Right lobe of liver (tissue), 6 donors: ENCODE data around the gene ZMAT5. TPM values are rescaled to one million over a fixed set of nuclear protein-coding genes. Genes with fewer than 3 reads are reported as not detected.

ENCODE experiments used
- ATAC-seq, 4 donors: fragments of 200-7000 bp; cut with Tn5 transposase; one replicate each; pipeline ENCODE4 v1.9.1; 2020; ENCODE audit warnings: mild to moderate bottlenecking in 4 of 4, moderate library complexity in 4 of 4
- DNase-seq, 3 donors: peaks; one replicate each; pipeline ENCODE4 v3.0.0-alpha.2; 2020
- H3K27ac ChIP-seq, 3 donors: fragments of 200-600 bp; one replicate each; pipeline ENCODE4 v1.8.0; 2022
- H3K27me3 ChIP-seq, 2 donors: fragments of 200-600 bp; one replicate each; pipeline ENCODE4 v1.8.0; 2022
- H3K36me3 ChIP-seq, 4 donors: fragments of 200-600 bp; sonication (generic) in 1 of 4; one replicate each; pipeline versions ENCODE4 v1.5.1 to v1.8.0; 2017 to 2022; ENCODE audit warnings: control low read depth in 1 of 4
- H3K4me1 ChIP-seq, 4 donors: fragments of 200-600 bp; sonication (generic) in 1 of 4; one replicate each; pipeline versions ENCODE4 v1.5.1 to v1.8.0; 2017 to 2022; ENCODE audit warnings: control low read depth in 1 of 4
- H3K4me3 ChIP-seq, 3 donors: fragments of 200-600 bp; one replicate each; pipeline ENCODE4 v1.8.0; 2022
- H3K9me3 ChIP-seq, 4 donors: fragments of 200-600 bp; sonication (generic) in 1 of 4; one replicate each; pipeline versions ENCODE4 v1.5.1 to v1.8.0; 2017 to 2022; ENCODE audit warnings: control low read depth in 1 of 4
- POLR2A ChIP-seq: fragments of 450-650 bp; IDR thresholded peaks from one replicate; pipeline ENCODE4 v1.6.1; 2017; ENCODE audit warnings: antibody characterized with exemption, mild to moderate bottlenecking
- WGBS: methylation state at CpG from one replicate; pipeline ENCODE4 v1.1.6; 2018; ENCODE audit warnings: low coverage, low lambda C conversion rate; ENCODE audit not compliant: insufficient coverage; ENCODE audit errors: missing lambda C conversion rate; 5-methylcytosine and 5-hydroxymethylcytosine counted together
- intact Hi-C, 2 donors: fragments of 100-400 bp; cut with DNase I; formaldehyde crosslinking; loops; one replicate each; pipeline versions ENCODE4 v1.11.2 to v1.14.1; 2022
- total RNA-seq, 6 experiments: library from RNA; depleted of rRNA in 2 of 6; stranded (reverse); fragments of >200 nt in 2 of 6; fragmentation: NEBNext Ultra II Directional in 3 of 6; extraction: Animal tissue kit (Norgen Biotek cat#: 25700) in 3 of 6; gene quantifications; one replicate each; pipeline versions ENCODE4 v1.1.0 to v1.2.4, GENCODE V29; 2016 to 2023
- TF ChIP-seq, protein P1 (sequence below), 4 donors: fragments of 200-600 bp in 3 of 4; fragments of 450-650 bp in 1 of 4; IDR thresholded peaks; one replicate each; pipeline versions ENCODE4 v1.5.1 to v1.8.0; 2016 to 2022; ENCODE audit warnings: antibody characterized with exemption in 4 of 4, mild to moderate bottlenecking in 2 of 4
- donor health status: DM: no; HTN: yes; CAD: no.
- donor health status: DM: no; HTN: no; CAD: no.
- donor health status: DM: no; HTN: no; CAD: no.
- donor health status: DM: no; HTN: yes; CAD: no.
- donor health status: DM: no; HTN: yes; CAD: no.

The ZMAT5 gene
- total RNA-seq, 6 experiments from 2014 or later = 8.9 to 20.5 (median 13.7) TPM

DNA sequence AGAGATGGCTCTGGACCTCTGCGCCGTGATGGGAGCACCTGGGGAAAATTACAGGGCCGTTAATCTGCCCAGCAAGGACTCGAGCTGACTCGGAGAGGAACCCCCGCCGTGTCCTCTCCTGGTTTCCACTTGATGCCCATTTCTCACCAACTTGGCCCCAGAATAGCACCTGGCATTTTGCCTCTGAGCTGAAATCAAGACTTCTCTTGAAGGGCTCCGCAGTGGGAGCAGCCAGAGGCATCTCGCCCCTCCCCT is 66.0 kb downstream of the ZMAT5 start:
- no peaks in the 10 kb centered on the region for H3K4me1 ChIP-seq
- H3K36me3 ChIP-seq = no peaks in the 10 kb centered on the region
- ATAC-seq = no peak
- H3K27ac ChIP-seq = no peak overlapping the region
- H3K9me3 ChIP-seq = no peaks in the 10 kb centered on the region
- 46% methylated on average over 9 of the region's 9 CpGs for WGBS
- no peak for DNase-seq
- H3K27me3 ChIP-seq = no peaks in the 10 kb centered on the region
- intact Hi-C loops = no loop called here
- H3K4me3 ChIP-seq = no peak overlapping the region
- TF ChIP-seq, protein P1, sequence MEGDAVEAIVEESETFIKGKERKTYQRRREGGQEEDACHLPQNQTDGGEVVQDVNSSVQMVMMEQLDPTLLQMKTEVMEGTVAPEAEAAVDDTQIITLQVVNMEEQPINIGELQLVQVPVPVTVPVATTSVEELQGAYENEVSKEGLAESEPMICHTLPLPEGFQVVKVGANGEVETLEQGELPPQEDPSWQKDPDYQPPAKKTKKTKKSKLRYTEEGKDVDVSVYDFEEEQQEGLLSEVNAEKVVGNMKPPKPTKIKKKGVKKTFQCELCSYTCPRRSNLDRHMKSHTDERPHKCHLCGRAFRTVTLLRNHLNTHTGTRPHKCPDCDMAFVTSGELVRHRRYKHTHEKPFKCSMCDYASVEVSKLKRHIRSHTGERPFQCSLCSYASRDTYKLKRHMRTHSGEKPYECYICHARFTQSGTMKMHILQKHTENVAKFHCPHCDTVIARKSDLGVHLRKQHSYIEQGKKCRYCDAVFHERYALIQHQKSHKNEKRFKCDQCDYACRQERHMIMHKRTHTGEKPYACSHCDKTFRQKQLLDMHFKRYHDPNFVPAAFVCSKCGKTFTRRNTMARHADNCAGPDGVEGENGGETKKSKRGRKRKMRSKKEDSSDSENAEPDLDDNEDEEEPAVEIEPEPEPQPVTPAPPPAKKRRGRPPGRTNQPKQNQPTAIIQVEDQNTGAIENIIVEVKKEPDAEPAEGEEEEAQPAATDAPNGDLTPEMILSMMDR (IDR thresholded peaks at IDR 0.05) = no peak
- TF ChIP-seq POLR2A = no peak

DNA sequence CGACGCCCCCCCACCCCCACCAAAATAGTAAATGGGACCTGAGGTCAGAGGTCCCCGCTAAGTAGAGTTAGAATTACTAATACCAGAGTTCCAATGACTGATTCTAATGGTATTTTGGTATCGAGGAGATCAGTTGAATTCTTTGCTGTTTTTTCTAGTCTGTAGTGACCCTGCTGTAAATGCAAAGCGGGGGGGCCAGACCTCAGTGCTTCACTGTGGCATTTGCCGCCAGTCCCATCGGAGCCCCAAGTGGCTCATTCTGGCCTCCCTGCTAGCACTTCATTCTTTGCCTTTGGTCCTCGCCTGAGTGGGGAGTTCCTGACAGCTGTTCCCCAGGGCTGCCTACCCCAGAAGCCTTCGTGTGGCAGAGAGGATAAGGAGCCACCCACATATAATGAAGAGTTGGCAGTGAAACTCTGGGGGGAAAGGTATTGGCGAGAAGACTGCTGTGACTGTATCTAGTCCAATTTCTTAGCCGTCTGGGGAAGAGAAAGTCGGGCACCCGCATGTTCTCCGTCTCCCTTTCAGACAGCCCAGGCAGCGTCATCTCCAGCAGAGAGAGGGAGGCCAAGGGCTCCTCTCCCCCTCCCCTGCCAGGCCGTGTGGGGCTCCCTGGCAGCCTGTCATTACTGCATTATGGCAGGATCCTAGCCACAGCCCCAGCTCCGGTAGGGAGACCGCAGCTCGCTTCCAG is 66.5 kb downstream of the ZMAT5 start:
- Histone ChIP-seq H3K27ac (no peak overlapping the region), H3K36me3 (no peaks in the 10 kb centered on the region), H3K9me3 (no peaks in the 10 kb centered on the region), H3K4me3 (no peak overlapping the region), H3K4me1 (no peaks in the 10 kb centered on the region), H3K27me3 (no peaks in the 10 kb centered on the region)
- ATAC-seq (no peak), DNase-seq (no peak)
- intact Hi-C loops = no loop called here
- 60% methylated on average over 9 of the region's 19 CpGs for WGBS
- TF ChIP-seq, protein P1 (IDR thresholded peaks at IDR 0.05) = no peak
- TF ChIP-seq POLR2A = no peak

DNA sequence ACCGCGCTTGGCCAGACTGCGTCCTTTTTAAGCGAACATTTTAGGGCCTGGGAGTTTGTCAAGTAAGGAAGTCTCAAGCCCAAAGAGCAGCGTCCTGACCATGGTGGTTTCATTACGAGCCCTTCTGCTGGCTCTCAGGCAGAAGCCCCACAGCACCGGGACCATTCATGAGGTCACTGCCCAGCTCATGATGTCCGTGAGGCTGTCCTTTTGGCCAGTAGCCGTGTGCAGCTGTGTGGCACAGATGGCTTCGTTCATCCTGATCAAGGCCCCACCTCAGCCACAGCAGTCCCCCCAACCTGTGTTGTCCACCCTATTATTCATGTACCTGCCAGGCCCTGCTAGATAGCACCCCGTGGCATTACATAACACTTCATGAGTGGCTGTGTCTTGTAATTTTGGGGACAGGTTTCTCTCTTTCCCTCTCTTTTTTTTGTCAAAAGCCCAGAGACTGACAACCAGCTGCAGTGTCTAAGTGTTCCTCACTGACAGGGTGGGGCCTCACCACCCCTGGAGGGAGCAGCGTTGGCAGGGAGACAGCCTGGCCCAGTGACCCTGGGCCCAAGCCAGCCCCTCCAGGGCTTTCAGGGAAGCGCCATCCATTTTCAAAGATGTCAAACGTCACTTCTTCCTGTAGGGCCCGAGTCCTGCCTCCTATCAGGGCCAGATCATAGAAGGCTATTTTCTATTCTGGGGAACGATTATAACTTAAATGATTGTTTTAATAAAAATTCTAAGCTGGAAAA is 68.8 kb downstream of the ZMAT5 start:
- intact Hi-C loops = loop anchor here in 1 of 2 donors (10.0 kb wide), 1 partner anchor 397 kb away; no protein-coding TSS in a partner anchor
- H3K27me3 ChIP-seq = no peaks in the 10 kb centered on the region
- no peaks in the 10 kb centered on the region for H3K4me1 ChIP-seq
- DNase-seq (no peak), ATAC-seq (no peak)
- H3K4me3 ChIP-seq = no peak overlapping the region
- peaks cover 0 to 7% (median 0%) of the 10 kb centered on the region in 4 donors for H3K36me3 ChIP-seq
- TF ChIP-seq, protein P1 (IDR thresholded peaks at IDR 0.05) = no peak
- TF ChIP-seq POLR2A = no peak
- no peaks in the 10 kb centered on the region for H3K9me3 ChIP-seq
- no peak overlapping the region for H3K27ac ChIP-seq
- 72% methylated on average over 5 of the region's 16 CpGs for WGBS

DNA sequence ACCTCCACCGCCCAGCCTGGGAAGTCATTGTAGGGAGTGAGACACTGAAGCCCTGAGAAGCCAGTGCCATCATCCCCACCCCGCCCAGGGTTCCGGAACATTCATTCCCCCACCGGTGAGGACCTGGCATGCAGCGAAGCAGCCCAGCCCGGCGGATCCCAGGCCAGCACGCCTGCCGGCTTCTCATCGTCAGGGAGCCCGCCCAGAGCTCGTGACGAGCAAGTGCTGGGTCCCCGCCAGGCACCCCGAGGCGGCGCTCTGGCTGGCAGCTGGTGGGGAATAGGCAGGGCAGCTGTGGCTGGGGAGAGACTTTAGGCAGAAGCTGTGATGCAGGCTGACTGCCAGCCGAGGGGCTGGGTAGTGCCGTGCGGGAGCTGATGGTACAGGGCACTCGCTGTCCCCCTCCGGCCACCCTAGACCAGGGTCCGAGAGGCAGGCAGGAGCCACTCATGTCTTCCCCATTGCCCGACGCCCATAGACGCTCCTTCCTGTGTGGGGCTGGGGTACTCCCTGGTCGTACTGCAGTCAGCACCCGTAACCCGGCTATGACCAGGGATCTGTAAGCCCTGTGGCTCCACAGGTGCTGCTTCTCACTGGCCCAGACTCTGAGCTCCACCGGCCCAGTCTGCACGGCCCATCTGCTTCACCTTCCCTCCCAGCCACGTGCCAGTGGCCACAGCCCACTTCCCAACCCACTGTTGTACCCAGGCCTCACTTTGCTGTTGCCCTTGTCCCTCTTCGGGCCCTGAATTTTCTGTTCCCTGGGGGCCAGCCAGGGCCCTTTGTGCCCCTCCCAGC is 71.5 kb downstream of the ZMAT5 start:
- H3K4me1 ChIP-seq = no peaks in the 10 kb centered on the region
- TF ChIP-seq, protein P1 (IDR thresholded peaks at IDR 0.05) = no peak
- TF ChIP-seq POLR2A = no peak
- H3K27ac ChIP-seq = no peak overlapping the region
- ATAC-seq (peak in 2 of 4 donors; percentile 13 to 16), DNase-seq (no peak)
- no peak overlapping the region for H3K4me3 ChIP-seq
- WGBS = 95% methylated on average over 3 of the region's 33 CpGs
- H3K36me3 ChIP-seq = peaks cover 0 to 7% (median 0%) of the 10 kb centered on the region in 4 donors
- intact Hi-C loops = loop anchor here in 1 of 2 donors (10.0 kb wide), 1 partner anchor 399 kb away; no protein-coding TSS in a partner anchor
- no peaks in the 10 kb centered on the region for H3K9me3 ChIP-seq
- H3K27me3 ChIP-seq = no peaks in the 10 kb centered on the region
